GM18517 (cell line): Measurements from ENCODE around the gene PPM1B.
A peak's percentile ranks its signal among the peaks of the same experiment; 100 is the strongest.
"Not testable (repeated sequence)": the region's sequence is repeated elsewhere in the genome, so short reads cannot be mapped to it uniquely, and the experiment has no call there.

Experiments
- ATAC-seq: cut with Tn5 transposase; IDR thresholded peaks from one replicate; pipeline ENCODE4 v1.9.1; 2021; ENCODE audit warnings: mild to moderate bottlenecking, moderate library complexity; ENCODE audit not compliant: unreplicated experiment

Gene PPM1B

GRCh38 chr2:44168681-44169154, at the start of gene PPM1B:
PPM1B (plus strand) TSS chr2:44168875; CDS start chr2:44201200, 32,325 bp downstream.
- ATAC-seq, result peak; percentile 3

GRCh38 chr2:44119878-44120277, 48.8 kb upstream of the PPM1B start:
- ATAC-seq, result no peak

GRCh38 chr2:44120428-44120827, 48.2 kb upstream of the PPM1B start:
- no peak for ATAC-seq

- no peak for ATAC-seq
Observed at GRCh38 chr2:44121899-44122298, 46.8 kb upstream of the PPM1B start.

- ATAC-seq, result no peak
Observed at GRCh38 chr2:44124500-44124899, 44.2 kb upstream of the PPM1B start.

GRCh38 chr2:44126106-44126797, 42.4 kb upstream of the PPM1B start:
- no peak for ATAC-seq

GRCh38 chr2:44130441-44130840, 38.2 kb upstream of the PPM1B start:
- ATAC-seq, result no peak

- ATAC-seq, result no peak
Observed at GRCh38 chr2:44131177-44131576, 37.5 kb upstream of the PPM1B start.

GRCh38 chr2:44133602-44134001, 35.1 kb upstream of the PPM1B start:
- not testable (repeated sequence) for ATAC-seq

GRCh38 chr2:44134848-44135247, 33.8 kb upstream of the PPM1B start:
- ATAC-seq, result no peak

GRCh38 chr2:44135296-44135695, 33.4 kb upstream of the PPM1B start:
- ATAC-seq, result no peak

- no peak for ATAC-seq
Observed at GRCh38 chr2:44135771-44136170, 32.9 kb upstream of the PPM1B start.

- no peak for ATAC-seq
Observed at GRCh38 chr2:44136252-44136651, 32.4 kb upstream of the PPM1B start.

GRCh38 chr2:44137048-44137447, 31.6 kb upstream of the PPM1B start:
- no peak for ATAC-seq

- ATAC-seq, result no peak
Observed at GRCh38 chr2:44137872-44138551, 30.7 kb upstream of the PPM1B start.

- ATAC-seq, result no peak
Observed at GRCh38 chr2:44139741-44140140, 28.9 kb upstream of the PPM1B start.

- ATAC-seq, result no peak
Observed at GRCh38 chr2:44142306-44142705, 26.4 kb upstream of the PPM1B start.

- ATAC-seq, result no peak
Observed at GRCh38 chr2:44143701-44144100, 25.0 kb upstream of the PPM1B start.

GRCh38 chr2:44148999-44149398, 19.7 kb upstream of the PPM1B start:
- ATAC-seq, result no peak

- ATAC-seq, result no peak
Observed at GRCh38 chr2:44150473-44150872, 18.2 kb upstream of the PPM1B start.

- ATAC-seq, result no peak
Observed at GRCh38 chr2:44152865-44153669, 15.6 kb upstream of the PPM1B start.
